Measurements from ENCODE around the gene LTBP1.

DNA sequence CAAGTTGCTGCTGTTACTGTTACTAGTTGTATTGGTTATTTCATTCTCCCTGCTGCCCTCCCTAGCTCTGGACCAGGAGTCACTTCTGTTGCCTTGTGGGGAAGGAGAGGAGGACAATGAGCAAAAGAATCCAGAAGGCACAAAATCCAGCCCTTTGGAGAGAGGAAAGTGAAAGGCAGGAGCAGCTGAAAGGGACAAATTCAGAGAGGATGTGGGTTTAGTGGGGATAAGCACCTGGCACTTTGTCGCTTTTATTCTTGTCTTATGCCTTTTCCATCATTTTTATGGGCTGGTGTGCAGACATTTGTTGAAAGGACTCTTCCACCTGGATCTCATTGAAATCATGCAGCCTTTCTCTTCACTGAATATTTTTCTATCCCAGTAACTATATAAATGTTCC is 24.3 kb upstream of the LTBP1 start:
- TF ChIP-seq, protein P1, sequence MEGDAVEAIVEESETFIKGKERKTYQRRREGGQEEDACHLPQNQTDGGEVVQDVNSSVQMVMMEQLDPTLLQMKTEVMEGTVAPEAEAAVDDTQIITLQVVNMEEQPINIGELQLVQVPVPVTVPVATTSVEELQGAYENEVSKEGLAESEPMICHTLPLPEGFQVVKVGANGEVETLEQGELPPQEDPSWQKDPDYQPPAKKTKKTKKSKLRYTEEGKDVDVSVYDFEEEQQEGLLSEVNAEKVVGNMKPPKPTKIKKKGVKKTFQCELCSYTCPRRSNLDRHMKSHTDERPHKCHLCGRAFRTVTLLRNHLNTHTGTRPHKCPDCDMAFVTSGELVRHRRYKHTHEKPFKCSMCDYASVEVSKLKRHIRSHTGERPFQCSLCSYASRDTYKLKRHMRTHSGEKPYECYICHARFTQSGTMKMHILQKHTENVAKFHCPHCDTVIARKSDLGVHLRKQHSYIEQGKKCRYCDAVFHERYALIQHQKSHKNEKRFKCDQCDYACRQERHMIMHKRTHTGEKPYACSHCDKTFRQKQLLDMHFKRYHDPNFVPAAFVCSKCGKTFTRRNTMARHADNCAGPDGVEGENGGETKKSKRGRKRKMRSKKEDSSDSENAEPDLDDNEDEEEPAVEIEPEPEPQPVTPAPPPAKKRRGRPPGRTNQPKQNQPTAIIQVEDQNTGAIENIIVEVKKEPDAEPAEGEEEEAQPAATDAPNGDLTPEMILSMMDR (IDR thresholded peaks at IDR 0.05): no peak
- TF ChIP-seq REST (IDR thresholded peaks at IDR 0.05; ENCODE audit: insufficient read depth in 1 of 2, low read depth in 2 of 2, low read length in 1 of 2) (no peak), POLR2AphosphoS5 (IDR thresholded peaks at IDR 0.05; ENCODE audit: low read depth, low read length) (no peak)

Data from Panc1 (cell line).